Body of pancreas (tissue), 4 donors: ENCODE measurements around the gene RBBP8NL. TPM values are rescaled to one million over a fixed set of nuclear protein-coding genes. Genes with fewer than 3 reads are reported as not detected.

Source experiments
- ATAC-seq: fragments of 150-250 bp; one replicate; pipeline ENCODE4 v1.9.1; 2016
- DNase-seq, 4 donors: peaks; one replicate each; pipeline ENCODE4 v3.0.0-alpha.2; 2019
- H3K27ac ChIP-seq, 4 donors: fragments of 200-600 bp; sonication (generic); 1 replicate in 3 of 4; 2 replicates in 1 of 4; pipeline versions ENCODE4 v1.5.1 to v1.6.1; 2016 to 2019; ENCODE audit warnings: mild to moderate bottlenecking in 1 of 4, mixed read lengths in 1 of 4, moderate library complexity in 1 of 4
- H3K27me3 ChIP-seq, 2 donors: fragments of 200-600 bp; sonication (generic); one replicate each; pipeline ENCODE4 v1.6.0; 2016; ENCODE audit warnings: mild to moderate bottlenecking in 1 of 2
- H3K36me3 ChIP-seq, 2 donors: fragments of 200-600 bp; sonication (generic); replicated peaks in 1 of 2; 2 replicates each; pipeline ENCODE4 v1.5.1; 2016; ENCODE audit warnings: low read depth in 2 of 2; ENCODE audit not compliant: insufficient read depth in 1 of 2
- H3K4me1 ChIP-seq: fragments of 200-600 bp; sonication (generic); one replicate; pipeline ENCODE4 v1.6.0; 2016
- H3K4me3 ChIP-seq, 2 donors: fragments of 200-600 bp; sonication (generic); 1 replicate in 1 of 2; 2 replicates in 1 of 2; pipeline ENCODE4 v1.5.1; 2016 to 2019
- H3K9me3 ChIP-seq, 3 donors: fragments of 200-600 bp; sonication (generic); 1 replicate in 2 of 3; 2 replicates in 1 of 3; pipeline ENCODE4 v1.5.1; 2016
- POLR2A ChIP-seq, 3 donors: fragments of 450-650 bp; IDR thresholded peaks; one replicate each; pipeline ENCODE4 v1.6.1; 2016; ENCODE audit warnings: antibody characterized with exemption in 3 of 3, mild to moderate bottlenecking in 2 of 3
- WGBS, 2 donors: methylation state at CpG; one replicate each; pipeline ENCODE4 v1.1.5; 2017; 5-methylcytosine and 5-hydroxymethylcytosine counted together
- intact Hi-C: fragments of 100-400 bp; cut with DNase I; formaldehyde crosslinking; loops from one replicate; pipeline ENCODE4 v1.15.1; 2023
- total RNA-seq, 2 donors: library from RNA; depleted of rRNA; stranded (reverse); fragments of >200 nt; gene quantifications; one replicate each; pipeline ENCODE4 v1.1.0, GENCODE V29; 2016
- TF ChIP-seq, protein P1 (sequence below), 7 experiments: fragments of 450-650 bp in 4 of 7; fragments of 200-600 bp in 3 of 7; sonication (generic) in 3 of 7; IDR thresholded peaks; one replicate each; pipeline ENCODE4 v1.5.1; 2016 to 2019; ENCODE audit warnings: antibody characterized with exemption in 7 of 7

Gene RBBP8NL, protein sequence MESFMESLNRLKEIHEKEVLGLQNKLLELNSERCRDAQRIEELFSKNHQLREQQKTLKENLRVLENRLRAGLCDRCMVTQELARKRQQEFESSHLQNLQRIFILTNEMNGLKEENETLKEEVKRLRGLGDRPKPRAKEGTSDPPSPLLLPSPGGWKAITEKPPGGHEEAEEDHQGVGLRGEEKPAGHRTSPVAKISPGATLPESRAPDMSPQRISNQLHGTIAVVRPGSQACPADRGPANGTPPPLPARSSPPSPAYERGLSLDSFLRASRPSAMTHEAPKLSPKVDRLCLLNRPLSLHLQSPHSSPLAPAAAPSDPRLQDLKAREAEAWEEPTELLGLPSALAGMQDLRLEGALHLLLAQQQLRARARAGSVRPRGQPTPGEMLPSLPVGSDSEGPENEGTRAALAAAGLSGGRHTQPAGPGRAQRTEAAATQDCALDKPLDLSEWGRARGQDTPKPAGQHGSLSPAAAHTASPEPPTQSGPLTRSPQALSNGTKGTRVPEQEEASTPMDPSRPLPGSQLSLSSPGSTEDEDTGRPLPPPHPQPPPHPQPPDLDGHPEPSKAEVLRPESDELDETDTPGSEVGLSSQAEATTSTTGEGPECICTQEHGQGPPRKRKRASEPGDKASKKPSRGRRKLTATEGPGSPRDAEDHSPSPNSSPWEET
- 1 to 10 TPM; 2.3 TPM for total RNA-seq

DNA sequence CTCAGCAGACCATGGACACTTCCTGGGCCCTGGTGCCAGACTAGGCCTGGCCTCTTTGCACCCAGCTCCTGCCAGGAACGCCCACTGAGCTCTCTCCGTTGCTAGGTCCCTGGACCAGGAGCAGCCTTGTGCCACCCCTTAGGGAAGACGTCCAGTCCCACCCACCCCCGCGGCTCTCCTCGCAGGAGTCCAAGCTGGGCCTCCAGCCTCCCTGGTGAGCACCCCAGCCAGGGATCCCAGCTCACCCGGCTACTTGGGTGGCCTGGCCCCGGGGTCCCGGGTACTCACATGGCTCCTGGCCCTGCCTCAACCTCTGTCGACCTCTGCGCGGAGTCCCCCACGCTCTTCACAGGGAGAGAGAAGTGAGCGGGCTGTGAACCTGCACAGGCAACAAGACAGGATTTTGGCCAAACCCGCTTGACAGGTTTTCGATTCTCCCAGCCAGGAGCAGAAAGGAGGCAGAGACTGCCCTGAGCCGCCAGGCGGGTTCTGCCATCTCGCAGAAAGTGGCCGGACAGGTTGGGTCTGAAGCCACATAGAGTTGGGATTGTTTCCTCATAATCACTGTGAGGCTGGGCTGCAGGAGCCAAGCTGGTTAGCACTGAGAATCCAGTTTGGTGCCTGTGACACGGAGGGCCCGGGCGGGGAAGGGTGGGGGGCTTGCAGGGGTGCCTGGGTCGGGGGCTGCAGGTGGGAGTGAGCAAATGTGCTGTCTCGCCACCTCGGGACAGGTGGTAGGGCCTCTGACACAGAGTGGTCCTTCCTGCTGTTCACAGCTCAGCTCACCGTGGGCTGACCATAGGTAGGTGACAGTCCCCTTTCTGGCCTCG, at the start of gene RBBP8NL:
TSS of gene RBBP8NL (minus strand) at position 368 of the 830 bp plus-strand sequence. CDS start 7,892 bp downstream, outside the sequence.
- DNase-seq (peak; percentile 94 to 97 (median 96)), ATAC-seq (peak; percentile 96)
- Histone ChIP-seq H3K9me3 (no peaks in the 10 kb centered on the region), H3K27ac (peak within 1 kb of the TSS; percentile 78 to 85 (median 82)), H3K36me3 (no peaks in the 10 kb centered on the region), H3K4me3 (peak within 1 kb of the TSS in 1 of 2 donors; percentile 16), H3K27me3 (no peaks in the 10 kb centered on the region), H3K4me1 (peaks cover 26% of the 10 kb centered on the region)
- intact Hi-C loops: no loop called here
- TF ChIP-seq, protein P1, sequence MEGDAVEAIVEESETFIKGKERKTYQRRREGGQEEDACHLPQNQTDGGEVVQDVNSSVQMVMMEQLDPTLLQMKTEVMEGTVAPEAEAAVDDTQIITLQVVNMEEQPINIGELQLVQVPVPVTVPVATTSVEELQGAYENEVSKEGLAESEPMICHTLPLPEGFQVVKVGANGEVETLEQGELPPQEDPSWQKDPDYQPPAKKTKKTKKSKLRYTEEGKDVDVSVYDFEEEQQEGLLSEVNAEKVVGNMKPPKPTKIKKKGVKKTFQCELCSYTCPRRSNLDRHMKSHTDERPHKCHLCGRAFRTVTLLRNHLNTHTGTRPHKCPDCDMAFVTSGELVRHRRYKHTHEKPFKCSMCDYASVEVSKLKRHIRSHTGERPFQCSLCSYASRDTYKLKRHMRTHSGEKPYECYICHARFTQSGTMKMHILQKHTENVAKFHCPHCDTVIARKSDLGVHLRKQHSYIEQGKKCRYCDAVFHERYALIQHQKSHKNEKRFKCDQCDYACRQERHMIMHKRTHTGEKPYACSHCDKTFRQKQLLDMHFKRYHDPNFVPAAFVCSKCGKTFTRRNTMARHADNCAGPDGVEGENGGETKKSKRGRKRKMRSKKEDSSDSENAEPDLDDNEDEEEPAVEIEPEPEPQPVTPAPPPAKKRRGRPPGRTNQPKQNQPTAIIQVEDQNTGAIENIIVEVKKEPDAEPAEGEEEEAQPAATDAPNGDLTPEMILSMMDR (IDR thresholded peaks at IDR 0.05): peak in 6 of 7 experiments; percentile 35 to 79 (median 66)
- peak in 2 of 3 donors; percentile 38 to 40 for TF ChIP-seq POLR2A (IDR thresholded peaks at IDR 0.05)
- WGBS, 2 donors: 27% methylated on average over 28 of the region's 28 CpGs; no CpG with 5 or more reads in 1 of the 2 donors

DNA sequence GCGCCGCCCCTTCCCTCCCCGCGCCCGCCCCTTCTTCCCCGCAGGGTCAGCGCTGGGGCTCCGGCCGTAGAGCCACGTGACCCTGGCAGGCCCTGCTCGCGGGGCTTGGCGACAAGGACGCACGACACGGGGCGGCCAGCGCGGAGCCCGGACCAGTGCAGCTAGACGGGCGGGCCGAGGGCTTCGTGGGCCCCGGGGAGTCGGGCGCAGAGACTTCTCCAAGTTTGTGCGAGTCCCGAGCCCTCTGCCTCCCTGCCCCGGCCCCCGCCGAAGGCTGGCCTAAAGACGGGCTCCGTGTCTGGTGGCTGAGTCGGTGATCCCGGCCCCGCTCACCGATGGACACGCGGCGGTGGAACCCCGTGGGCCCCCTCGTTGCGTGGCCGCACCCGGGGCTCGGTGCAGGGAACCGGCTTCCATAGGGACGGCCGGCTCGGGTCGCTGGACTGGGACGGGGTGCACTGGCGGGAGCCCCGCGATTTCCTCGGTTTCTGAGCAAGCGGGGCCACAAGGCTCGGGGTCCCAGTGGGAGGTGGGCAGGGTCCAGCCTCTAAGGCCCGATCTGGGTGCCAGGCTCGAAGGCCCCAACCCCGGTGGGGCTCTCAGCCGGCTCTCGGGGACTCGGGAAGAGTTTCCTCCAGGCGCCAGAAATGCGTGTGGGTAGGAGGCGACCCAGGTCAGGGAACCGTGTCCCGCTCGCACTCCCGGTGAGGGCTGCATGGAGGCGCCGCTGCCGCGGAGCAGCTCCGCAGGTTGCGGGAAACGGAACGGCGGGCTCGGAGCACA, 48.9 kb upstream of the RBBP8NL start:
- no peak overlapping the region for H3K27ac ChIP-seq
- peaks cover 18% of the 10 kb centered on the region for H3K4me1 ChIP-seq
- WGBS, 2 donors: 2 to 12% methylated on average over 22 to 80 of the region's 82 CpGs
- peak in 1 of 4 donors; percentile 38 for DNase-seq
- H3K9me3 ChIP-seq: no peaks in the 10 kb centered on the region
- intact Hi-C loops: no loop called here
- no peak overlapping the region for H3K4me3 ChIP-seq
- no peaks in the 10 kb centered on the region for H3K36me3 ChIP-seq
- TF ChIP-seq, protein P1 (IDR thresholded peaks at IDR 0.05): no peak
- no peak for TF ChIP-seq POLR2A (IDR thresholded peaks at IDR 0.05)
- ATAC-seq: peak; percentile 40
- H3K27me3 ChIP-seq: peaks cover 0 to 16% of the 10 kb centered on the region in 2 donors

DNA sequence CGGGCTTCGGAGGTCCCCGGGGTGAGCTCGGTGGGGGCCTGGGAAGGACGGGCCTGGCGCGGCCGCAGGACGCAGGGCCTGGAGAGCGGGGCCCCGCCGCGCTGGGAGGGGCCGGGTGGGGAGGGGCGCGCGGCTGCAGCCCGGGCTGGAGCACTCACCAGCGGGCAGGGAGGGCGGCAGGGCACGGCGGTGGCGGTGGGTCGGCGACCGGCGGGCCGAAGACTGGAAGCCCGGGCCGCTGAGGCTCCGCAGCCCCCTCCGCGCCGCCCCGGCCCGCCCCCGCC, 48.4 kb upstream of the RBBP8NL start, which contains the start of gene GATA5:
TSS of gene GATA5 (minus strand) at position 224 of the 284 bp plus-strand sequence. CDS start 474 bp downstream, outside the sequence.
- no peak within 1 kb of the TSS for H3K27ac ChIP-seq
- intact Hi-C loops: no loop called here
- ATAC-seq (no peak), DNase-seq (no peak)
- H3K4me1 ChIP-seq: peaks cover 18% of the 10 kb centered on the region
- no peaks in the 10 kb centered on the region for H3K9me3 ChIP-seq
- no peak within 1 kb of the TSS for H3K4me3 ChIP-seq
- H3K36me3 ChIP-seq: no peaks in the 10 kb centered on the region
- 1% methylated on average over 19 of the region's 37 CpGs; no CpG with 5 or more reads in 1 of the 2 donors for WGBS, 2 donors
- peaks cover 0 to 16% of the 10 kb centered on the region in 2 donors for H3K27me3 ChIP-seq
- TF ChIP-seq, protein P1 (IDR thresholded peaks at IDR 0.05): no peak
- no peak for TF ChIP-seq POLR2A (IDR thresholded peaks at IDR 0.05)

DNA sequence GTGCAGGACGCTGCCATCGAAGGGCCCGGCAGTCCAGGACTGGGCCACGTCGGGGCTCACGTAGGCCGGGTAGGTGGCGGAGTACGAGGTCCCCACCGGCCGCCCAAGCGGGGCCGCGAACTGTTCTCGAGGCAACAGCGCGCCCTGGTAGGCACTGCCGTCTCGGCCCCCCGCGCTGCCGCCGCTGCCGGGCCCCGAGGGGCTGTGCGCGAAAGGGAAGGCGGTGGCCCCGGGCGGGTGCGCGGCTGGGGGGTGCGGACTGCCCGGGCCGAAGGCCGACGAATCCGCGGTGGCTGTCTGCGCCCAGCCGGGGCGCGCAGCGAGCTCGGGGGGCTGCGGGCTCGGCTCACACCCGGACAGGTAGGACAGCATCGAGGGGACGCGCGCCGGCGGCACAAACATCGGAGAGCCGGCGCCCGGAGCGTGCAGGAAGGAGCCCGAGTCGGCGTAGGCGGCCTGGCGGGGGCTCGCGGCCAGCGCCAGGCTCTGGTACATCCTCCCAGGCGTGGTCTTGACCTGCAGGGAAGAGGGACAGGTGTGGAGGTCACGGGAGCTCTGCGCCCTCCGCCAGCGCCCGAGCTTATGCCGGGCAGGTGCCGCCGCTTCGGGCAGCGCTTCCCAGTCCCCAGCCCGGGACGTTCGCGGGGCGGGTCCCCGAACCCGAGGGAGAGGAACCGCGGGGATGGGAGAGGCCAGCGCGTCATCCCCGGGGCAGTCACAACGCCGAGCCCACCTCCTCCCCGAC, 47.9 kb upstream of the RBBP8NL start:
- H3K27me3 ChIP-seq: peaks cover 0 to 16% of the 10 kb centered on the region in 2 donors
- ATAC-seq (no peak), DNase-seq (no peak)
- no peaks in the 10 kb centered on the region for H3K9me3 ChIP-seq
- peaks cover 18% of the 10 kb centered on the region for H3K4me1 ChIP-seq
- intact Hi-C loops: no loop called here
- WGBS, 2 donors: 3 to 4% methylated on average over 17 to 73 of the region's 93 CpGs
- H3K4me3 ChIP-seq: no peak overlapping the region
- no peaks in the 10 kb centered on the region for H3K36me3 ChIP-seq
- peak in 1 of 3 donors; percentile 6 for TF ChIP-seq POLR2A (IDR thresholded peaks at IDR 0.05)
- TF ChIP-seq, protein P1 (IDR thresholded peaks at IDR 0.05): no peak
- H3K27ac ChIP-seq: no peak overlapping the region
